Thoracic aorta (tissue), 2 donors: ENCODE results near the gene REXO5. TPM values are rescaled to one million over a fixed set of nuclear protein-coding genes. Genes with fewer than 3 reads are reported as not detected.
A peak's percentile ranks its signal among the peaks of the same experiment; 100 is the strongest.

Experiments used
- ATAC-seq: fragments of 150-250 bp; one replicate; pipeline ENCODE4 v1.8.0; 2017; ENCODE audit warnings: low read depth; ENCODE audit not compliant: insufficient number of reproducible peaks, low FRiP score
- DNase-seq: peaks from one replicate; pipeline ENCODE4 v3.0.0-alpha.2; 2020; ENCODE audit warnings: low spot score
- H3K27ac ChIP-seq, 2 donors: fragments of 200-600 bp; sonication (generic); 1 replicate in 1 of 2; 2 replicates in 1 of 2; pipeline ENCODE4 v1.5.1; 2016; ENCODE audit warnings: mild to moderate bottlenecking in 2 of 2, moderate library complexity in 2 of 2
- H3K27me3 ChIP-seq: fragments of 200-600 bp; sonication (generic); replicated peaks from 2 replicates; pipeline ENCODE4 v1.6.0; 2016; ENCODE audit warnings: mild to moderate bottlenecking; ENCODE audit not compliant: insufficient read depth
- H3K36me3 ChIP-seq: fragments of 200-600 bp; sonication (generic); one replicate; pipeline ENCODE4 v1.5.1; 2016
- H3K4me1 ChIP-seq, 2 donors: fragments of 200-600 bp; sonication (generic); 1 replicate in 1 of 2; 2 replicates in 1 of 2; pipeline versions ENCODE4 v1.5.1 to v1.6.0; 2016; ENCODE audit warnings: low read depth in 2 of 2, mild to moderate bottlenecking in 1 of 2; ENCODE audit not compliant: control insufficient read depth in 1 of 2
- H3K4me3 ChIP-seq: fragments of 200-600 bp; sonication (generic); 2 replicates; pipeline ENCODE4 v1.5.1; 2016; ENCODE audit warnings: mild to moderate bottlenecking
- H3K9me3 ChIP-seq: fragments of 200-600 bp; sonication (generic); 2 replicates; pipeline ENCODE4 v1.5.1; 2016
- total RNA-seq, 2 donors: library from RNA; depleted of rRNA; stranded (reverse); fragments of >200 nt; gene quantifications; one replicate each; pipeline versions ENCODE4 v1.1.0 to v1.2.3, GENCODE V29; 2016
- TF ChIP-seq, protein P1 (sequence below): fragments of 200-600 bp; sonication (generic); IDR thresholded peaks from one replicate; pipeline ENCODE4 v1.5.1; 2019; ENCODE audit warnings: antibody characterized with exemption

REXO5 gene
- total RNA-seq, 2 donors from 2014 or later, result 6.5 TPM; not detected in 1

DNA sequence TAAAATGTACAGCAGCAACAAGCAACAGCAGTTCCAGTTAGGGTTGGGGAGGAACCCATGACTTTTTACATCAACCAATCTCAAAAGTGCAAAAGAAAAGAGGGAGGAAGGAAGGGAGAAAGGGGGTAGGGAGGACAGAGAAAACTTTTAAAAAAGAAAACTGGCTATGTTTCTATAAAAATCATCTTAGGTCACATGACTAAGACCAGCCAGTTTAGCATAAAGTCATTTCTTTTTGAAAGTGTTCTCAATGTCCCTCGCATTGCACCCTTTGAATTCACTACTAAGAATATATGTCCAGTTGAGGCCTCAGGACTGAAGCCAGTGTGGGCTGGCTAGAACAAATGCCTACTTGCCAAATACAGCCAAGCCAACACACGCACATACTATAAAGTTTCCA, 64.9 kb downstream of the REXO5 start:
- no peak for DNase-seq
- no peaks in the 10 kb centered on the region for H3K9me3 ChIP-seq
- ATAC-seq, result no peak
- peaks cover 87 to 93% of the 10 kb centered on the region in 2 donors for H3K4me1 ChIP-seq
- no peaks in the 10 kb centered on the region for H3K36me3 ChIP-seq
- no peaks in the 10 kb centered on the region for H3K27me3 ChIP-seq
- H3K27ac ChIP-seq, result peak overlapping the region; percentile 84 to 88
- TF ChIP-seq, protein P1, sequence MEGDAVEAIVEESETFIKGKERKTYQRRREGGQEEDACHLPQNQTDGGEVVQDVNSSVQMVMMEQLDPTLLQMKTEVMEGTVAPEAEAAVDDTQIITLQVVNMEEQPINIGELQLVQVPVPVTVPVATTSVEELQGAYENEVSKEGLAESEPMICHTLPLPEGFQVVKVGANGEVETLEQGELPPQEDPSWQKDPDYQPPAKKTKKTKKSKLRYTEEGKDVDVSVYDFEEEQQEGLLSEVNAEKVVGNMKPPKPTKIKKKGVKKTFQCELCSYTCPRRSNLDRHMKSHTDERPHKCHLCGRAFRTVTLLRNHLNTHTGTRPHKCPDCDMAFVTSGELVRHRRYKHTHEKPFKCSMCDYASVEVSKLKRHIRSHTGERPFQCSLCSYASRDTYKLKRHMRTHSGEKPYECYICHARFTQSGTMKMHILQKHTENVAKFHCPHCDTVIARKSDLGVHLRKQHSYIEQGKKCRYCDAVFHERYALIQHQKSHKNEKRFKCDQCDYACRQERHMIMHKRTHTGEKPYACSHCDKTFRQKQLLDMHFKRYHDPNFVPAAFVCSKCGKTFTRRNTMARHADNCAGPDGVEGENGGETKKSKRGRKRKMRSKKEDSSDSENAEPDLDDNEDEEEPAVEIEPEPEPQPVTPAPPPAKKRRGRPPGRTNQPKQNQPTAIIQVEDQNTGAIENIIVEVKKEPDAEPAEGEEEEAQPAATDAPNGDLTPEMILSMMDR, result no peak
- H3K4me3 ChIP-seq, result peak overlapping the region; percentile 6

DNA sequence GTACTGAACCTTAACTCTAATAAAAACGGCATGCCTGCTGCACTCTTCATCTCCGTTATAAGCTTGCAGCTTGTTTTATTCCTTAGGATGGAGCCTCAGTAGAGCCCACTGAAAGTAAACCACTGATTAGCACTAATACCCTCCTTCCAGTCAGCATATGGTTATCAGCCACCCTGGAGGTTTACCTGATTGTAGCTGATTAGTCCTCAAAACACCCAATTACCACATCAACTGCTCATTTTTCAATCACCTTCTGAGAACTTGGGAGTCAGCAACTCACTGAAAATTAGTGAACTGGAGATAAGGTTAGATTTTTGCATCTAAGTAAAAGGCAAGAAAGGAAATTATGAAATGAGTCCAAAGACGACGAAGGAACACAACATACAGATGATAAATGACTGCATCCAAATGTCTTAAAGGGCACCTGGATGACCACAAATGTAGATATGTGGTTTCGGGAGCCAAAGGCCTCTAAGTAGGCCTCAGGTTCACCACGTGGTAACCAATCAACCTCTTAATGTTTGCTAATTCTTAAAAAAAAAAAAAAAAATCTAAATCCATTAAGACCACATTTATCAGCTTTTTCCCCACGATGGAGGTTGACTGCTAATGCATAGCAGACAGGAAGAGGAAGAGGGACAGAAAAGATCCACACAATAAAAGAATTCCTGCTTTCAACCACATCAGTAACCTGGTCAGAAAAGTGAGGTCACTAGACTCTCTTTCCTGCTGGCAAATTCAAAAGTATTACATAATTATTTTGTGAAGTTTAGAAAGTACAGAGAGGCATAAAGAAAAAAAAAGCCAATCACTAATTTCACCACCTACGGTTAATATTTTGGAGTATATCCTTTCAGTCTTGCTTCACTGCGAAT, 65.9 kb downstream of the REXO5 start:
- Histone ChIP-seq H3K27ac (peak overlapping the region; percentile 84 to 88), H3K4me1 (peaks cover 78 to 85% of the 10 kb centered on the region in 2 donors)

DNA sequence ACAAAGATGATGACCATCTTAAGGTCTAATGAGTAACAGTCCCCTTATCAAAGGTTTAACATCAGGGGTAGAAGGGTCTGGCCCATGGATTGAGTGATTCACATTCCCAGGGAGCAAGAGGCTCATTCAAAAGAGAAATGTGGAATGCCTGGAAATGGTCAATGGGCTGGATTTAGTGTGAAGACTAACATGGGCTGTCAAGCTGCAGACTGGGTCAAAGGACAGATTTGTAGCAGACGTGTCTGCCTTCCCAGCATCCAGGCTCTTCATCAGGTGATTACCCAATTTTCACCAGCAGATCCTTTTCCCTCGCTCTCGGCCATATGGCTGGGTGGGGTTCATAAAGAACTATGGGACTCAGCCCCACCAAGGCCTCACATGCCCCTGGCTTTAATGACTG, 67.0 kb downstream of the REXO5 start:
- no peak for DNase-seq
- Histone ChIP-seq H3K27ac (peak overlapping the region; percentile 84 to 88), H3K27me3 (no peaks in the 10 kb centered on the region), H3K4me1 (peaks cover 76 to 85% of the 10 kb centered on the region in 2 donors), H3K36me3 (no peaks in the 10 kb centered on the region), H3K9me3 (no peaks in the 10 kb centered on the region), H3K4me3 (no peak overlapping the region)
- ATAC-seq, result no peak
- TF ChIP-seq, protein P1, result no peak

More for the DNA sequence above, 65.9 kb downstream of the REXO5 start:
- Histone ChIP-seq H3K4me3 (peak overlapping the region; percentile 6), H3K36me3 (no peaks in the 10 kb centered on the region), H3K9me3 (no peaks in the 10 kb centered on the region), H3K27me3 (no peaks in the 10 kb centered on the region)
- ATAC-seq, result no peak
- TF ChIP-seq, protein P1, result no peak
- no peak for DNase-seq

DNA sequence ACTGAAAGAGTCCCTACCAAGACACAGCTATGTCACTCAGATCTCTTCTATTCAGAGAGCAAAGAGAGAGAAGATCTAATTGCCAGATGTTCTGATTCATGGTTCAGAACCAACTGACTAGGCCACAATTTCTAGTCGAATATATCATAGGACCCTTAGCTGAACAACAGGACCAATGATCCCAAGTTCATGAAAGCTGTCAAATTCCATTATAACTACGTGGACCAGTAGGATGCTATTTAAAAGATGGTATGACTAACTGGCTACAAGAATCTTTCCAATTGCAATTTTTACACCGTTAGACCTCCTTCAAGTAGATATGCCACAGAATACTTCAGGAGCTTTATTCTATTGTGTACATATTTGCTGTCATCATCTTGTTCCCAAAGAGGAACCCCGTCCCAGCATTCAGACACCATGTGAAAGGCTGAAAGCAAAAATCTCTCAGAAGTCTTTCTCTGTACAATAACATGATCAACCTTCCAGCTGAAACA, 67.8 kb downstream of the REXO5 start:
- H3K4me3 ChIP-seq, result peak overlapping the region; percentile 7
- peaks cover 76 to 85% of the 10 kb centered on the region in 2 donors for H3K4me1 ChIP-seq
- ATAC-seq (no peak), DNase-seq (no peak)
- TF ChIP-seq, protein P1, result no peak
- no peaks in the 10 kb centered on the region for H3K36me3 ChIP-seq
- H3K27me3 ChIP-seq, result no peaks in the 10 kb centered on the region
- peak overlapping the region; percentile 84 to 88 for H3K27ac ChIP-seq
- H3K9me3 ChIP-seq, result no peaks in the 10 kb centered on the region

DNA sequence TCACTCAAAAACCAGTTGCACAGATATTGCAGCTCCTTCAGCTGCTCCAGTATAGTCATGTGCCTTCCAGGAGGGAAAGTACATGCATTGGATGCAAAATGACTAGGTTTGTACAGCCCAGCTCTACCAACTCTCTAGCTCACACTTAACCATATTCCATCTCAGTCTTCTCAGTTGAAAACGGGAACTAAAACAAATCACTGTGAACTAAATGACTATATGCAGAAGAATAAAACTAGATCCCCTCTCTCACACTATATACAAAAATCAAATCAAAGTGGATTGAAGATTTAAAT, 69.0 kb downstream of the REXO5 start:
- no peak overlapping the region for H3K4me3 ChIP-seq
- no peaks in the 10 kb centered on the region for H3K9me3 ChIP-seq
- H3K4me1 ChIP-seq, result peaks cover 76 to 85% of the 10 kb centered on the region in 2 donors
- no peaks in the 10 kb centered on the region for H3K36me3 ChIP-seq
- TF ChIP-seq, protein P1, result no peak
- no peak for DNase-seq
- ATAC-seq, result no peak
- H3K27me3 ChIP-seq, result no peaks in the 10 kb centered on the region
- H3K27ac ChIP-seq, result no peak overlapping the region
